HG03175 (cell line): ENCODE results near the gene CHD2.
"Not testable (repeated sequence)": the region's sequence is repeated elsewhere in the genome, so short reads cannot be mapped to it uniquely, and the experiment has no call there.

ENCODE experiments used
- ATAC-seq: cut with Tn5 transposase; IDR thresholded peaks from one replicate; pipeline ENCODE4 v1.9.1; 2021; ENCODE audit warnings: mild to moderate bottlenecking, moderate library complexity; ENCODE audit not compliant: unreplicated experiment

Gene CHD2

DNA sequence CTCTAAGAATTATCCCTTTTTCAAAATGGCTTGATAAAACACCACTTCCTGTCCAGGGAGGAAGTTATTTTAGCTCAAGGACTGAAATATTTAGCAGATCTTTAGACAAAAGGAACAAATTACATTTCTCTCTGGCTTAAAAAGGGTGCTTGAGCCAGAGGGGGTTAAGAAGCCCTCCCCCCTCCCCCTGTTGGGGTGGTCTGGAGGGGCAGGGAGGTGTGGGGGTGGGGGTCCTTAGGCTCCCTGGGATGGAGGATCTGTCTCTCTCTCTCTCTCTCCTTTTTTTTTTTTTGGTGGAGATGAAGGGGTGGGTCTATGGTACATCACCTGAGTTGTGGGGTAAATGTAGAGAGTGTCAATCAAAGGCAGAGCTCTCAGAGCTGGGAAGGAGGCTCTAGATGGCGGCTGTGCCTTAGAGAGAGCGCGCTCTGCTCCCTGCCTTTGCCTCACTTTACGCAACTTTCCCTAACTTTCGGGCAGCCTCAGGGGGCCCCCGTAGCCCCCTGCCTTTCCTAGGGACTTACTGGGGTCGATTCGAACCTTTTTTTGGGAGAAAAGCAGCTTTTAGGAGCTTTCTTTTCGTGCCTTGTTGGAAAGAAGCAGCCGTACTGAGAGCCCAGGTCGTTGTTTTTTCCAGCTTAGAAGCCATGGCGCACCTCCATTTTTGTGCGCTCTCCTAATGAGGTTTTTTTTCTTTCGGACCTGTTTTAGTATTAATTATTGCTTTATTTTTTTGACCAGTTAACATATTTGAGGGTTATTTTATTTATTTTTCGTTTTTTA lies at the start of gene CHD2:
Gene CHD2, plus strand, starts transcription at position 377 of the 783 bp plus-strand sequence. CDS start 914 bp downstream, outside the sequence.
- ATAC-seq = peak; percentile 75

DNA sequence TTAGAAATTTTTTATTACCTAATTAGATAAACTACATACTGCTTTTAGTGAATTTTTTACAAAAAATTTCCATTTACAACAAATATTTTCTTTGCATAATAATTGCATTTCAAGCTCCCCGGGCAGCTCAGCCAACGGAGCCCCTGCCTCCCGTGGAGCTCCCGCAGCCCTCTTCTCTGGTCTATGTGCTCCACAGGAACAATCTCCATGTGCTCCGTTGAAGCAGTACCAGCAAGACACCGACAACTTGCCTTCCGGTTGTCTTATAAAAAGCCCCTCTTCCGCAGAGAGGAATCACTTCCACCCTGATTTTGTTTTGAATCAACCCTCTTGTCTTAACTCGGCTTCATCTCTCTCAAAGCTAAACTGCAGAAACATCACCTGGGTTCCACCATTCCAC lies 46.9 kb upstream of the CHD2 start:
- no peak for ATAC-seq

DNA sequence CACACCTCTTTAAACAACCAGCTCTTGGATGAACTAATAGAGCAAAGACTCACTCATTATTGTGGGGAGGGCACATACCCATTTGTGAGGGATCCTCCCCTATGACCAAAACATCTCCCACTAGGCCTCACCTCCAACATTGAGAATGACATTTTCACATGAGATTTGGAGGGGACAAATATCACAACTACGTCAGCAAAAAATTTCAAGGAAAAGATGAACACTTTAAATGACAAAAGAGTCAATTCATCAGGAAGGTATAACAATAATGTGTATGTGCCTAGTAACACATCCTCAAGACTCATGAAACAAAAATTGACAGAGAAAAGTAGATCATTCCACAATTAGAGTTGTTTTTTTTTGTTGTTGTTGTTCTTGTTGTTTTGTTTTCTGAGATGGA lies 38.4 kb upstream of the CHD2 start:
- no peak for ATAC-seq

DNA sequence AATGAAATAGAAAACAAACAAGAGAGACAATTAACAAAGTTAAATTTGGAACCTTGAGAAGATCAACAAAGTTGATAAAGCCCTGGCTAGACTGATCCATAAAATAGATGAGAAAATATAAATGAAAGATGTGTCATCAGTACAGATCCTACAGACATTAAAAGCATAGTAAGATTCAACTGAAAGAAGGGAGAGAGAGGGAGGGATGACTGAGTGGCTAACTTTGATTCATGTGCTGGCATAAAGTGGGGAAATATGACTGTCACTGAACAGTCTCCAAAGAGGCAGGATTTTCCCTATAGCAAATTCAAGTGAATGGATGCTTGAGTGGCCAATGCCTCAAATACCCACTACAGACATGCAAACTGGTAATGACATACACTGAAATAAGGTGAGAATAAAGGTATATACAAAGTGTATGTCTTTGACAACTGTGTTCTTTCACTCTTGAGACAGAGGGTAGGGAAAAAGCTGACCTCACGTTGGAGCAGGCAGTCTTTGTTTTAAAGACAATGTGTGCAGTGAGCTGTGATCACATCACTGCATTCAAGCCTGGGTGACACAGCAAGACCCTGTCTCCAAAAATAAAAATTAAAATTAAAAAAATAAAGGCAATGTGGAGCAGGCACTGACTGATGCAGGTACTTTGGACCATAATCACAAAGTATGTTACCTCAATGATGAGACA lies 35.9 kb upstream of the CHD2 start:
- no peak for ATAC-seq

DNA sequence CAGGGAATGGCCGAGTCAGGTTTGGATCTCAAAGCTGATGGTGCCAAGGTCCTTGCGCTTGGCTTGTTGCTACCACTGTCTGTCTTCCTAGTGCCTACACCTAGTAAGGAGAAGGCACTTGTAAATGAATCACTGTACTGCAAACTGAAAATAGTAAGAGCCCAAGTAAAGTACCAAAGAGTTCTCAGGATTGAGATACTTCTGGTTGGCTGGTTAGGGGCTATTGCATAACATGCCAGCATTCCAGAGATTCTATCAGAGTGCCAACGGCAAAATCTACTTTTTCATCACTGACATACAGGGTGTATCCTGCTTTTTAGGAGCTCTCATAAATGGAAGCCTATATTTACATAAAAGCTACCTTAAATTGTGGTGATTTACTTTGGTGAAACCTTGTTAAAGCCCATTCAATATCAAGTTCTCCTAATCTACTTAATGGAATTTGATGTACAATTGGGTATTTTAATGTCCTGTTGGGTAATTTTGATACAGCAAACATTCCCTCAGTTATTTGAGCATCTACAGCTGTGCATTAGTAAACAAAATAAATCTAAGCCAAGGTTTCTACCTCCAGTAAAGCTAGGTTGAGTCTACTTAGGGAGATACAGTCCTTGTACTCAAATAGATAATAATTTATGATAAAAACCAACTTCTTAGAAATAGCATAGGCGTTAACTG lies 30.7 kb upstream of the CHD2 start:
- ATAC-seq = no peak

DNA sequence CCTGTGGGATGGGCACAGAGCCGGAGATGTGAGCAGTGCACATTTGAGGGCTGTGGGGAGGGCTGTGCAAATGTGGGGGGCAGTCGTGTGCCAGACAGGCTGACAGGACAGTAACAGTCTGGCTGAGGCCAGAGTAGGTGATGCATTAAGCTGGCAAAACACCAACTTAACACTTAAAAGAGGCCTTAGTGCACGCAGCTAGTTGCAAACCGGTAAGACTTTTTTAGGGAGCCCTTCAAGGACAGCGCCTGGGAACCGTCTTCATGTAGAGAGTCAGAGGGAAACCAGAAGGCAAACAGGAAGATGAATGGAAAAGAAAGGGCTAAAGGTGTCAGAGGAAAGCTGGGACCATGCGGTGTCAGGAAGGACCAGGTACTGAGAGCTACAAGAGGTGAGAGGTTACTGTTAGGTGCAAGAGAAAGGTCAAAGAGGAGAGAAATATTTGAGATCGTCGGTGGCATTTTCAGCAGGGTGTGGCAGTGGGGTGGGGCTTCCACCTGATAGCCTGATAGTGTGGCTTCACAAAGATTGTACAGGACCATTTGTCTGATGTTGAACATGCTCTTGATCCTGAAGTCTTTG lies 30.0 kb upstream of the CHD2 start:
- ATAC-seq = no peak

DNA sequence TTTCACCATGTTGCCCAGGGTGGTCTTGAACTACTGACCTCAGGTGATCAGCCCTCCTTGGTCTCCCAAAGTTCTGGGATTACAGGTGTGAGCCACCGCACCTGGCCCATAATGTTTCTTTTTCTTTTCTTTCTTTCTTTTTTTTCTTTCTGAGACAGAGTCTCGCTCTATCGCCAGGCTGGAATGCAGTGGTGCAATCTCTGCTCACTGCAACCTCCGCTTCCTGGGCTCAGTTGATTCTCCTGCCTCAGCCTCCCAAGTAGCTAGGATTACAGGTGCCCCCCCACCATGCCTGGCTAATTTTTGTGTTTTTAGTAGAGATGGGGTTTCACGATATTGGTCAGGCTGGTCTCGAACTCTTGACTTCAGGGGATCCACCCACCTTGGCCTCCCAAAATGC lies 27.2 kb upstream of the CHD2 start:
- not testable (repeated sequence) for ATAC-seq

DNA sequence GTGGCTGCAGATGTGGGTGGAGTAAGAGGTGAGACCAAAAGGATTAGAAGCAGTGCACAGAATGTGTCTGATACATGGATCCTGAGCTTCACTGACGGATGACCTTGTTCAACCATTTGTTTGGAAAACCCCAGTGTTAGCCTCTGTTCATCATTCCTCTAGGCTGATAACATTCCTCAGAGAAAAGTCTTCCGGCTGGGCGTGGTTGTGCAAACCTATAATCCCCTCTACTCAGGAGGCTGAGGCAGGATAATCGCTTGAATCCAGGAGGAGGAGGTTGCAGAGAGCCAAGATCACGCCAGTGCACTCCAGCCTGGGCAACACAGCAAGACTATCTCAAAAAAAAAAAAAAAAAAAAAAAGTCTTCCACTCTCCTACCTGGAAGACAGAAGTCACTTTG lies 23.1 kb upstream of the CHD2 start:
- no peak for ATAC-seq

DNA sequence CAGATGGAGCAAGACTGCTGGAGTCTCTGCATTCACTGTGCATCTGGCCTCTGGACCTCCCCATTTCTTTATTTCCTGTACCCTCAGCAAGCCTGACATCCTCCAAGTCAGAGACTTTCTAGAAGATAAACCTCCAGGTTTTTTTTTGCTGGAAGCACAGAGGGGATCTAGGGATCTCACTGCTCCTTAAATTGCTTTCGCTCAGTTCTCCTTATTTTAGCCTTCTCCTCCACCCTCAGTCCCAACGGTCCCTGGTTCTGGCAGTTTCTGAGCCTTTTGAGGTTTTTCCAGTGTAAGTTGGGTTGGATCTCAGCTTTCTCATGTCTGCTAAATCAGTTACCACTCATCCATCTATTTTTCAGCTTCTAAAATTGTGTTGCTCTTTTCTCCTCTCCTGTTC lies 22.7 kb upstream of the CHD2 start:
- ATAC-seq = no peak

DNA sequence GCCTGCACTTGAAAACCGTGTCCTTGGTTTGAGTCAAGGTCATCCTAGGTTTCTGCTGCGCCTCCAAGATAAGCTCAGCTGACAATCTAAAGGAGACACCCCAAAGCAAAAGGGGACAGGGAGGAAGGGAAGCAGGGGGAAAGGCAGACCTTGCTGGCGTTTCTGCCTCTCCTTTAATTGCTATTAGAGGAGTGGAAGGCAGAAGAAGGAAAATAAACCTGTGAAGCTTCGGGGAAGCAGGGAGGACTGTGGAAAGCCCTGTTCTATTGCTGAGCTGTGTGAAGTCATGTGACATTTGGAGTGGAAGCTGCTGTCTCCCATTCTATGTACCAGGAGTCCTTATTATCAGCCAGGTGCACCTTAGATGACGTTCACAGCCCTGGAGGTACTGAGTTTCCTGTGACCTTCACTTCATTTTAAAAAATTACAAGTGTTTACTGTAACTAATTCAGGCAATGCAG lies 21.5 kb upstream of the CHD2 start:
- no peak for ATAC-seq

DNA sequence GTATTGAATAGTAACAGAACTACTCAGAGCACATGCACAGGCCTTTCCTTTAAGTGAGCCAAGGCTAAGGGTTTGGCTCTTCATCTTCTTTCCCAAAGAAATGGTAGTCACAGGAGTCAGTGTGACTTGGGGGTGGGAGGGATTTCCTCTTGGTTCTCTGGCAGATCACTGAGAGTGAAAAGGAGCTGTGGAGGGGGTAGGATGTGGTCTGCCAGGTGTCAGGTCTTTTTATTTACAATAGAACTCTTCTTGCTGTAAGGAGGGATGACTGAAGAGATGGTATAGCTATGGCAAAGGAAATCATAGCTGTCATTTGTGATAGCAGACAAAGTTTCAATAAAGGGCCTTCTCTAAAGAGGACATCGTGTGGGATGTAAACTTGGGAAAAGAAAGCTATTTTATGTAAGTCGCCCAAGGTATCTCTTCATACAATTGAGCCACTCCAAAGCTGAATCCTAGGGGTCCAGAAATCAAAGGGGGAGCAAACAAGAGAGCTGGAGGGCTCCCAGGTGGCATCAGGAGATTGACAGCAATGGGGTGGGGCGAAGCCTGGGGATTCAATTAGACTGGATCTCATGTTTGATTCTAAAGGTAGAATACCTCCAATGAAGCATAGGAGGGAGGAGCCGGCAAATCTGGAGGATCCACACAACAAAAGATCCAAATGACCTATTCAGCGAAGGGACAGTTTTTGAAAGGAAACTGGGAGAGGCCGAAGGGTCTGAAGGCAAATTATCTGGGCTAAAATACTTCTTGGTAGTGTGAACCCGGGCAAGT lies 20.0 kb upstream of the CHD2 start:
- ATAC-seq = no peak

DNA sequence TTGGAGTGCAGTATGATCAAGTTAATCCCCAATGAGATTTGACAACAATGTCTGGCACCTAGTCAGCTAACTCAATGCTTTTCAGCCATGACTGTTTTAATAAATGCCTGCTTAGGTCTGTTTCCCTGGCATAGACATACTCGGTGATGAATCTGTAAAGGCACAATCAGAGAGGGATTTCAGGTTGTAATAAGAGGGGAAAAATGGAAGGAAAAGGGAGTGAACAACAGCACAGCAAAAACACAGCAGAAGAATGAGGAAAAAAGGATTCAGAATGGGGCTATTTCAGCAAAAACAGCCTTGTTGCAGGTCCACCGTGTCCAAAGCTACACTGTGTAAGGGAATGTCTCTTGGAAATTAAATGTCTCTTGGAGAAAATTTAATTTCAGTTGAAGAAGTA lies 19.3 kb upstream of the CHD2 start:
- ATAC-seq = no peak

DNA sequence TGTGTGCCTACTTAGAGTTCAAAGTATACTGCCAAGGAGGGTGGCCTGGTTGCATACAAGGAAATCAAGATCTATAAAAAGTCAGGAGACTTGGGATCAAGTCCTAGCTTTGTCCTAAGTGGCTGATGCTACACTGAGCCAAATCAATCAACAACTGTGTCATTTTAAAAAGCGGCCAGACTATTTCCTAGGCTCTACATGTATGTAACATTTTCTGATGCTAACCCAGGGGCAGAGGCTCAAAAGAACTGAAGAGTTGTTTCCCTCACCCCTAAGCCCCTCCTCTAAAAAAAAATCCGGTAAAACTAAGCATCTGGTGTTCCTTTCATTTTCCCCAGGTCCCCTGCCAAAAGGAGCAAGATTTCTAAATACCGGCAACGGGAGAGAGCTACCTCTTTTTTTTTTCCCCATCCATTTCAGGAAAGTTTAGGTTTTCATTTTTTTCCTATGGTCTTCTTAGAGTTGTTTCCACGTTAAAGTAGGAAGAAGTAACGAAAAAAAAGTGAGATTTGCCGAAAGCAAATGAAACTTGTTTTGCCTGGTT lies 18.8 kb upstream of the CHD2 start:
- no peak for ATAC-seq

DNA sequence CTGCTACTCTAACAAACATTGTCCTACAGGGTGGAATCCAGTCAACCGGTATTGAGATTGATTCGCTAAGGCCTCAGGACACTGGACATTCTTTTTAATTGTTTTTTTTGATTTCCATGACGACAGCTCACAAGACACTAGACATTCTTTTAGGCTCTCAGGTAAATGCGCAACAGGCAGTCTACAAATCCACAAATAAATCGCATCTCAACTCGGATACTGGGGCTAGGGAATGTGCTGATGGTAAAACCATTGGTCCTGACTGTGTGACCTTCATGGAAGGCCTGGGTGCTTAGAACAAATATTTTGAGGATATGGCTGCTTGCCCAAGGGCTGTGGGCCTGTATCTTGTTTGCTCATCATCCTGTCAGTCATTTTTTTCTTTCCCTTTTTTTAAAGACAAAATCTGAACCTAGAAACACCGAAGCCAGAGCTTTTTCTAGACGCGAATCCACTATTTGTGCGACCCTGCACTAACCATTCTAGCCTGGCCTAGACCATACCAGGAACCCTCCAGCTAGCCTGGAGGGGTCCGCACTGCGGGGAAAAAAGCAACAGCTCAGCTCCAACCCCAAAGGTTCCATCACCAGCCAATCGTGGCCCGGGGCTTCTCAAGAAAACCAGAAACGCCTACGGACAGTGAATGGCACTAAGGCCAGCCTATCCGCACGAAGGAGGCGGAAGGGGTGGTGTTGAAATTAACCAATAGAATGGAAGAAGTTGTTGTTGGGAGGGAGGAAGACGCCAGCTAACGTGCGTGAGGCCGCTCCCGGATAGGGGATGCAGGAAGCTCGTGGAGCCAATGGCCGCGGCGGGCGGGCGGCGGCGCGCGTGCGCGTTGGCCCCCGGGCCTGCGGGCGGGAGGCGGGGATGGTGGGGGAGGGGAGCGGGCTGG lies 18.1 kb upstream of the CHD2 start:
- peak; percentile 96 for ATAC-seq

DNA sequence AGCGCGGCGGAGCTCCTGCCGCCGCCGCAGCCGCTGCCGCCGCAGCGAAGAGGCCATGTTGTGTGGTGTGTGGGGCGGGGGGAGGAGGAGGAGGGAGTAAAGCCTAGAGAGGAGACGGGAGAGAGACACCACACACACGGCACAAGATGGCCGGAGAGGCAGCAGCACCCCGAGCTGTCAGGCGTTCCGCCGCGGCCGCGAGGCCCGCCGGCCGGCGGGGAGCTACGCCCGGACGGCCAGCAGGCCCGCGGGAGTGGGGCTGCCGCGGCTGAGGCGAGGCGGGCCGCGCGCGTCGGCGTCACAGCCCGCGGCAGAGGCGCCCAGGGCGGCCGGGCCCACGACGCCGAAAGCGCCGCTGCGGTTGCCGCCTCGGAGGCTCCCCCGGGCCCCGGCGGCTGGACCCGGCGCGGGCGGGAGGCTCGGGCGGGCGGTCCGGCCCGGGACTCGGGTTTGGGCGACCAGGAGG lies 17.4 kb upstream of the CHD2 start:
- peak; percentile 64 for ATAC-seq

DNA sequence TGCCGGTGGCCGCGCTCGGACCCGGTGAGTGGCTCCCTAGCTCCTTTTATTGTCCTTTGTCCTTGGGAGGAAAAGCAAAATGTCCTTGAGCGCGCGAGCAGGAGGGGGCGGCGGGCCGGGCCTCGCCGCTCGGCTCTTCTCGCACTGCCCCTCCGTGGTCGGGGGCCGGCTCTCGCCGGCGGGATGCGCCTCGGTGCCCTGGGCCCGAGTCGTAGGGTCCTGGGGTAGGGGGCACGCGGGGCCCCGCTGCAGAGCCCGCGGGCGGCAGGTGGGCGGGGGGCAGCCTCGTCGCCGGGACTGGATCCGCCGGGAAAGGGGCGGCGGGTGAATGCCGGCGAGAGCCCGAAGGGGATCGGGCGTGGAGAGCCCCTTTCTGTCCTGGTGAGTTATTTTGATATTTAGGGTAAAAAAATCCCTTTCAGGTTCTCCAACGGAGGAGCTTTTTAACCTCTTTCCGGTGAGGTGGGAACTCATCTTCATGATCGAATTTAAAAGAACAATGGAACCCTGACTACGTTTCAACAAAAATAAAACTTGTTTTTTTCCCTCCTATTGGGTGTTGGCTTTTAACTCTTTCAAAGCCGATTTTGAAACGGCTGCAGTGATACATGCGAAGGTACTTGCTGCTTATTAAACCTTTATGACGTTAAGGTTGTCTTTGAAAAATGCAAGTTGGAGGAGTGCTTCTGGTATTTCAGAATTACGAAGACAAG lies 16.8 kb upstream of the CHD2 start:
- no peak for ATAC-seq

DNA sequence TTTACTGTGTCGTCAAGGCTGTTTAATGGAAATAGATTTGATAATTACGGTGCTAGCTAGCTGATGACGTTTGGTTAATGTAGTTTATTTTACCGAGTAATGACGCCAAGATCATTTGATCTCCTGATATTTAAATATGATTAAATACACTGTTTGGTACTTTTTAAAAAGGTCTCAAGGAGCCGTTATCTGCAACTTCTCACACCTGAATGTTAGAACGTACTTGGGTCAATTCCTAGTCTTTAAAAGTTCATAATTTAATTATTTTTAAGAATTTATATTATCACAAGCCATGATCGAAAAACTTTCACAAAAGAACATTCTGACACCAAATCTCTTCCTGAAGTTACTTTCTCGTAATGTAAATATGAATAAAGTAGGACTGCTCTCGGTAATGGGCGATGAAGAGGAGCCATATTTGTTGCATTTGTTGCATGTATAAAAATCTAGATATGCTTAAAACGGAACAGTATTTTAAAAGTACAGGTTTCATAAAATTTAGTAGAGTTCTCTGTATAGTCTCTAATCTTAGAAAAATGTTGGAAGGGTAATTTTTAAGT lies 16.2 kb upstream of the CHD2 start:
- ATAC-seq = no peak
